NCI-H2171 treated with DMSO at 0.1 percent for 48 hours (cell line): Measurements from ENCODE around the gene PPIP5K2.
"Not testable (repeated sequence)": the region's sequence is repeated elsewhere in the genome, so short reads cannot be mapped to it uniquely, and the experiment has no call there.

Experiments
- DNase-seq: peaks from one replicate; lab custom pipeline; 2025; lab: John Stamatoyannopoulos, UW

PPIP5K2 gene

GRCh38 chr5:103119765-103120606 lies at the start of gene PPIP5K2, which contains the start of gene GIN1:
PPIP5K2 (plus strand) TSS chr5:103120301; CDS start chr5:103129590, 9,289 bp downstream.
GIN1 (minus strand) TSS chr5:103120138; CDS start chr5:103108707, 11,431 bp downstream.
- DNase-seq: peak; percentile 92

GRCh38 chr5:103073500-103073899 lies 46.6 kb upstream of the PPIP5K2 start:
- not testable (repeated sequence) for DNase-seq

GRCh38 chr5:103075442-103075841 lies 44.7 kb upstream of the PPIP5K2 start:
- no peak for DNase-seq

- no peak for DNase-seq
Observed at GRCh38 chr5:103079796-103080195, 40.3 kb upstream of the PPIP5K2 start.

- DNase-seq: no peak
Observed at GRCh38 chr5:103086547-103086946, 33.6 kb upstream of the PPIP5K2 start.

GRCh38 chr5:103089272-103089671 lies 30.8 kb upstream of the PPIP5K2 start:
- DNase-seq: no peak

GRCh38 chr5:103090791-103091190 lies 29.3 kb upstream of the PPIP5K2 start:
- DNase-seq: no peak

GRCh38 chr5:103092676-103093075 lies 27.4 kb upstream of the PPIP5K2 start:
- no peak for DNase-seq

- DNase-seq: no peak
Observed at GRCh38 chr5:103093727-103094126, 26.4 kb upstream of the PPIP5K2 start.

- DNase-seq: no peak
Observed at GRCh38 chr5:103094737-103095136, 25.4 kb upstream of the PPIP5K2 start.

- no peak for DNase-seq
Observed at GRCh38 chr5:103098993-103099392, 21.1 kb upstream of the PPIP5K2 start.

- DNase-seq: no peak
Observed at GRCh38 chr5:103101079-103101750, 18.9 kb upstream of the PPIP5K2 start.

- DNase-seq: no peak
Observed at GRCh38 chr5:103102234-103102633, 17.9 kb upstream of the PPIP5K2 start.

- DNase-seq: no peak
Observed at GRCh38 chr5:103108086-103108485, 12.0 kb upstream of the PPIP5K2 start.

GRCh38 chr5:103109277-103109676 lies 10.8 kb upstream of the PPIP5K2 start:
- DNase-seq: no peak

- no peak for DNase-seq
Observed at GRCh38 chr5:103110403-103110802, 9.7 kb upstream of the PPIP5K2 start.

GRCh38 chr5:103111468-103111867 lies 8.6 kb upstream of the PPIP5K2 start:
- no peak for DNase-seq

GRCh38 chr5:103112910-103113309 lies 7.2 kb upstream of the PPIP5K2 start:
- no peak for DNase-seq

GRCh38 chr5:103114440-103114839 lies 5.7 kb upstream of the PPIP5K2 start:
- DNase-seq: no peak

GRCh38 chr5:103117471-103117991 lies 2.6 kb upstream of the PPIP5K2 start:
- DNase-seq: no peak

- peak; percentile 46 for DNase-seq
Observed at GRCh38 chr5:103119070-103119764, 884 bp upstream of the PPIP5K2 start.

- DNase-seq: no peak
Observed at GRCh38 chr5:103120607-103121200, 603 bp downstream of the PPIP5K2 start.
